Measurements from ENCODE around the gene SDK1.

The SDK1 gene

GRCh38 chr7:3497796-3498195 is 196.7 kb downstream of the SDK1 start:
- Mint-ChIP-seq H3K27ac (no peak overlapping the region), H3K36me3 (ENCODE audit: low read depth) (no peaks in the 10 kb centered on the region), H3K4me3 (no peak overlapping the region), H3K4me1 (peaks cover 6% of the 10 kb centered on the region), H3K27me3 (no peaks in the 10 kb centered on the region), H3K9me3 (peaks cover 22% of the 10 kb centered on the region)
- no peak for DNase-seq
- ATAC-seq: no peak

GRCh38 chr7:3501671-3502070 is 200.6 kb downstream of the SDK1 start:
- DNase-seq (no peak), ATAC-seq (no peak)
- Mint-ChIP-seq H3K4me3 (no peak overlapping the region), H3K9me3 (peaks cover 41% of the 10 kb centered on the region), H3K27ac (no peak overlapping the region), H3K27me3 (no peaks in the 10 kb centered on the region), H3K4me1 (no peaks in the 10 kb centered on the region), H3K36me3 (ENCODE audit: low read depth) (no peaks in the 10 kb centered on the region)

GRCh38 chr7:3504384-3504783 is 203.3 kb downstream of the SDK1 start:
- no peak overlapping the region for H3K4me3 Mint-ChIP-seq
- H3K27me3 Mint-ChIP-seq: no peaks in the 10 kb centered on the region
- no peaks in the 10 kb centered on the region for H3K4me1 Mint-ChIP-seq
- ATAC-seq (no peak), DNase-seq (no peak)
- no peak overlapping the region for H3K27ac Mint-ChIP-seq
- peaks cover 60% of the 10 kb centered on the region for H3K9me3 Mint-ChIP-seq
- no peaks in the 10 kb centered on the region for H3K36me3 Mint-ChIP-seq (ENCODE audit: low read depth)

- Mint-ChIP-seq H3K36me3 (ENCODE audit: low read depth) (no peaks in the 10 kb centered on the region), H3K4me1 (no peaks in the 10 kb centered on the region), H3K9me3 (peaks cover 28% of the 10 kb centered on the region), H3K27ac (no peak overlapping the region), H3K4me3 (no peak overlapping the region), H3K27me3 (no peaks in the 10 kb centered on the region)
- DNase-seq (no peak), ATAC-seq (no peak)
These were observed 209.3 kb downstream of the SDK1 start for GRCh38 chr7:3510101-3511020.

- H3K4me3 Mint-ChIP-seq: no peak overlapping the region
- H3K36me3 Mint-ChIP-seq (ENCODE audit: low read depth): no peaks in the 10 kb centered on the region
- no peak for ATAC-seq
- no peak overlapping the region for H3K27ac Mint-ChIP-seq
- peaks cover 13% of the 10 kb centered on the region for H3K27me3 Mint-ChIP-seq
- DNase-seq: no peak
- no peaks in the 10 kb centered on the region for H3K9me3 Mint-ChIP-seq
- no peaks in the 10 kb centered on the region for H3K4me1 Mint-ChIP-seq
These were observed 216.3 kb downstream of the SDK1 start for GRCh38 chr7:3517344-3517743.

- no peaks in the 10 kb centered on the region for H3K4me1 Mint-ChIP-seq
- ATAC-seq: no peak
- H3K4me3 Mint-ChIP-seq: no peak overlapping the region
- no peaks in the 10 kb centered on the region for H3K9me3 Mint-ChIP-seq
- no peaks in the 10 kb centered on the region for H3K36me3 Mint-ChIP-seq (ENCODE audit: low read depth)
- no peak overlapping the region for H3K27ac Mint-ChIP-seq
- no peak for DNase-seq
- peaks cover 13% of the 10 kb centered on the region for H3K27me3 Mint-ChIP-seq
These were observed 217.5 kb downstream of the SDK1 start for GRCh38 chr7:3518546-3518945.

- peaks cover 13% of the 10 kb centered on the region for H3K27me3 Mint-ChIP-seq
- no peaks in the 10 kb centered on the region for H3K9me3 Mint-ChIP-seq
- no peak overlapping the region for H3K27ac Mint-ChIP-seq
These were observed 219.2 kb downstream of the SDK1 start for GRCh38 chr7:3520206-3520605.

GRCh38 chr7:3527496-3528124 is 226.6 kb downstream of the SDK1 start:
- no peak overlapping the region for H3K27ac Mint-ChIP-seq
- no peak for DNase-seq
- no peaks in the 10 kb centered on the region for H3K9me3 Mint-ChIP-seq
- no peak for ATAC-seq
- H3K27me3 Mint-ChIP-seq: peaks cover 2% of the 10 kb centered on the region
- H3K4me3 Mint-ChIP-seq: no peak overlapping the region
- H3K4me1 Mint-ChIP-seq: no peaks in the 10 kb centered on the region
- H3K36me3 Mint-ChIP-seq (ENCODE audit: low read depth): no peaks in the 10 kb centered on the region

More at GRCh38 chr7:3520206-3520605, 219.2 kb downstream of the SDK1 start:
- Mint-ChIP-seq H3K36me3 (ENCODE audit: low read depth) (no peaks in the 10 kb centered on the region), H3K4me1 (no peaks in the 10 kb centered on the region), H3K4me3 (no peak overlapping the region)
- ATAC-seq (no peak), DNase-seq (no peak)

- Mint-ChIP-seq H3K4me3 (no peak overlapping the region), H3K9me3 (no peaks in the 10 kb centered on the region), H3K27ac (no peak overlapping the region), H3K27me3 (no peaks in the 10 kb centered on the region), H3K4me1 (no peaks in the 10 kb centered on the region), H3K36me3 (ENCODE audit: low read depth) (no peaks in the 10 kb centered on the region)
- DNase-seq (no peak), ATAC-seq (no peak)
These were observed 232.0 kb downstream of the SDK1 start for GRCh38 chr7:3533040-3533439.

- H3K4me1 Mint-ChIP-seq: no peaks in the 10 kb centered on the region
- H3K27me3 Mint-ChIP-seq: no peaks in the 10 kb centered on the region
- ATAC-seq (no peak), DNase-seq (no peak)
- no peak overlapping the region for H3K27ac Mint-ChIP-seq
- no peaks in the 10 kb centered on the region for H3K9me3 Mint-ChIP-seq
- H3K36me3 Mint-ChIP-seq (ENCODE audit: low read depth): no peaks in the 10 kb centered on the region
- H3K4me3 Mint-ChIP-seq: no peak overlapping the region
These were observed 236.3 kb downstream of the SDK1 start for GRCh38 chr7:3537210-3537875.

- H3K9me3 Mint-ChIP-seq: no peaks in the 10 kb centered on the region
- H3K36me3 Mint-ChIP-seq (ENCODE audit: low read depth): no peaks in the 10 kb centered on the region
- H3K4me3 Mint-ChIP-seq: no peak overlapping the region
- H3K27me3 Mint-ChIP-seq: no peaks in the 10 kb centered on the region
- H3K27ac Mint-ChIP-seq: no peak overlapping the region
- ATAC-seq: no peak
- DNase-seq: no peak
- H3K4me1 Mint-ChIP-seq: no peaks in the 10 kb centered on the region
These were observed 237.0 kb downstream of the SDK1 start for GRCh38 chr7:3538041-3538440.

- no peak overlapping the region for H3K27ac Mint-ChIP-seq
- DNase-seq: no peak
- no peaks in the 10 kb centered on the region for H3K27me3 Mint-ChIP-seq
- H3K36me3 Mint-ChIP-seq (ENCODE audit: low read depth): no peaks in the 10 kb centered on the region
- no peaks in the 10 kb centered on the region for H3K4me1 Mint-ChIP-seq
- H3K9me3 Mint-ChIP-seq: no peaks in the 10 kb centered on the region
- no peak for ATAC-seq
- H3K4me3 Mint-ChIP-seq: no peak overlapping the region
These were observed 239.6 kb downstream of the SDK1 start for GRCh38 chr7:3540456-3541220.

GRCh38 chr7:3544202-3544601 is 243.2 kb downstream of the SDK1 start:
- Mint-ChIP-seq H3K9me3 (no peaks in the 10 kb centered on the region), H3K4me1 (no peaks in the 10 kb centered on the region), H3K27ac (no peak overlapping the region), H3K27me3 (no peaks in the 10 kb centered on the region), H3K4me3 (no peak overlapping the region), H3K36me3 (ENCODE audit: low read depth) (no peaks in the 10 kb centered on the region)
- no peak for DNase-seq
- ATAC-seq: no peak

- Mint-ChIP-seq H3K36me3 (ENCODE audit: low read depth) (no peaks in the 10 kb centered on the region), H3K4me3 (no peak overlapping the region), H3K4me1 (no peaks in the 10 kb centered on the region), H3K9me3 (no peaks in the 10 kb centered on the region), H3K27ac (no peak overlapping the region), H3K27me3 (no peaks in the 10 kb centered on the region)
- ATAC-seq: no peak
- DNase-seq: no peak
These were observed 247.8 kb downstream of the SDK1 start for GRCh38 chr7:3548815-3549214.
